Erythroblast (primary cell): Measurements from ENCODE around the gene WAC.

Experiments
- GATA1 ChIP-seq: IDR thresholded peaks from 2 replicates; pipeline ENCODE4 v1.6.1; 2011; ENCODE audit warnings: low read depth, mild to moderate bottlenecking, control low read depth, low read length, moderate library complexity
- POLR2A ChIP-seq: IDR thresholded peaks from 2 replicates; pipeline ENCODE4 v1.6.1; 2011; ENCODE audit warnings: mild to moderate bottlenecking, low read length

- TF ChIP-seq POLR2A (no peak), GATA1 (no peak)
Measured at GRCh38 chr10:28558923-28559508, 26.1 kb downstream of the WAC start.
